ENCODE data around the gene SESN1. TPM values are rescaled to one million over a fixed set of nuclear protein-coding genes. Genes with fewer than 3 reads are reported as not detected.

The SESN1 gene
- total RNA-seq, 1 donor from 2014 or later = 40.8 TPM

DNA sequence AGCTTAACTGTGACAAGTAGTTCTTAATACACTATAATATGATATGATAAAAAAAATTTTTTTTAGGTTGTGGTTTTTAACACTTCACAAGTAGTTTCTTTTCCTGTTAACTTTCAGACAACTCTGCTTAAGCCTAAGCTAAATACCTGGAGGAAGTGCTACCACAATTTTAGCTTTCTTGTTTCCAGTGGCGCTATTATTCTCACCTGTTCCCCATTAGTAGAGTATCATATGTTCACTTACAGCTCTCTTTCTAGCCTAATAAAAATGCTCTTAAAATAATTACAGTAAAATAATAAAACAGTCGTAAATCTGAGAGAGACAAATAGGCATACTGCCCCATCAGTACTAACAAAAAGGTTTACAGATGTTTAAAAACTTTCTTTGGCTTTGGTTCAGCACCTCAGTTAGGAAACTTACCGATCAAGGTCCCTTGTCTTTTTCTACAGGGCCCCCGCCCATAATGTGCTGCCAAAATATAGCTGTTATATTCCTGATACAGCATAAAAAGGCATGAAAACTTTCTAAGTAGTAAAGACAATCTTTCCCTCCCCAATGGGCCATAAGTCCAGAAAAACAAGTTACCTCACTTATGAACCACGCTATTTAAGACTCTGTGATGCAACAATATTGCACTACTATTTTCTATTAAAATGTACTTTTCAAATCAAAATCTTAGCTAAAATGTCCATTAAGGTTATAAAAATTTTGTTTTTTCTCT, 57.9 kb downstream of the SESN1 start:
- Histone ChIP-seq H3K27ac (no peak overlapping the region), H3K9me3 (ENCODE audit: low read depth) (no peaks in the 10 kb centered on the region), H2AFZ (replicated peaks) (no peak overlapping the region), H3K9ac (no peak overlapping the region), H3K79me2 (ENCODE audit: low read depth) (no peaks in the 10 kb centered on the region), H3K36me3 (no peaks in the 10 kb centered on the region), H4K20me1 (ENCODE audit: low read depth) (no peaks in the 10 kb centered on the region), H3K4me3 (no peak overlapping the region), H3F3A (ENCODE audit: low read depth) (no peaks in the 10 kb centered on the region), H3K27me3 (no peaks in the 10 kb centered on the region), H3K4me1 (no peaks in the 10 kb centered on the region), H3K4me2 (no peak overlapping the region)
- TF ChIP-seq EZH2phosphoT487 (IDR thresholded peaks at IDR 0.05) (no peak), EZH2 (IDR thresholded peaks at IDR 0.05) (no peak)
- TF ChIP-seq, protein P1, sequence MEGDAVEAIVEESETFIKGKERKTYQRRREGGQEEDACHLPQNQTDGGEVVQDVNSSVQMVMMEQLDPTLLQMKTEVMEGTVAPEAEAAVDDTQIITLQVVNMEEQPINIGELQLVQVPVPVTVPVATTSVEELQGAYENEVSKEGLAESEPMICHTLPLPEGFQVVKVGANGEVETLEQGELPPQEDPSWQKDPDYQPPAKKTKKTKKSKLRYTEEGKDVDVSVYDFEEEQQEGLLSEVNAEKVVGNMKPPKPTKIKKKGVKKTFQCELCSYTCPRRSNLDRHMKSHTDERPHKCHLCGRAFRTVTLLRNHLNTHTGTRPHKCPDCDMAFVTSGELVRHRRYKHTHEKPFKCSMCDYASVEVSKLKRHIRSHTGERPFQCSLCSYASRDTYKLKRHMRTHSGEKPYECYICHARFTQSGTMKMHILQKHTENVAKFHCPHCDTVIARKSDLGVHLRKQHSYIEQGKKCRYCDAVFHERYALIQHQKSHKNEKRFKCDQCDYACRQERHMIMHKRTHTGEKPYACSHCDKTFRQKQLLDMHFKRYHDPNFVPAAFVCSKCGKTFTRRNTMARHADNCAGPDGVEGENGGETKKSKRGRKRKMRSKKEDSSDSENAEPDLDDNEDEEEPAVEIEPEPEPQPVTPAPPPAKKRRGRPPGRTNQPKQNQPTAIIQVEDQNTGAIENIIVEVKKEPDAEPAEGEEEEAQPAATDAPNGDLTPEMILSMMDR (IDR thresholded peaks at IDR 0.05) = no peak
- no peaks in the 10 kb centered on the region for H3K27me3 Mint-ChIP-seq (ENCODE audit: insufficient read depth, low read depth)
- no peaks in the 10 kb centered on the region for H3K36me3 Mint-ChIP-seq
- H3K9me3 Mint-ChIP-seq = no peaks in the 10 kb centered on the region
- DNase-seq (ENCODE audit: low spot score) = no peak
- no peaks in the 10 kb centered on the region for H3K4me1 Mint-ChIP-seq
- no peak overlapping the region for H3K27ac Mint-ChIP-seq
- no peak overlapping the region for H3K4me3 Mint-ChIP-seq

- H4K20me1 ChIP-seq (ENCODE audit: low read depth) = no peaks in the 10 kb centered on the region
- no peak overlapping the region for H3K9ac ChIP-seq
- no peak overlapping the region for H3K4me3 Mint-ChIP-seq
- H3K27me3 Mint-ChIP-seq (ENCODE audit: insufficient read depth, low read depth) = no peaks in the 10 kb centered on the region
- H3K4me1 ChIP-seq = no peaks in the 10 kb centered on the region
- no peaks in the 10 kb centered on the region for H3K9me3 ChIP-seq (ENCODE audit: low read depth)
- no peaks in the 10 kb centered on the region for H3K9me3 Mint-ChIP-seq
- no peaks in the 10 kb centered on the region for H3K36me3 Mint-ChIP-seq
- no peaks in the 10 kb centered on the region for H3K27me3 ChIP-seq
- H3K27ac ChIP-seq = no peak overlapping the region
- no peak overlapping the region for H3K4me2 ChIP-seq
- H3F3A ChIP-seq (ENCODE audit: low read depth) = no peaks in the 10 kb centered on the region
- H2AFZ ChIP-seq (replicated peaks) = no peak overlapping the region
- H3K79me2 ChIP-seq (ENCODE audit: low read depth) = no peaks in the 10 kb centered on the region
- no peaks in the 10 kb centered on the region for H3K4me1 Mint-ChIP-seq
- no peaks in the 10 kb centered on the region for H3K36me3 ChIP-seq
- H3K27ac Mint-ChIP-seq = no peak overlapping the region
- DNase-seq (ENCODE audit: low spot score) = no peak
- H3K4me3 ChIP-seq = no peak overlapping the region
- TF ChIP-seq EZH2phosphoT487 (IDR thresholded peaks at IDR 0.05) (no peak), EZH2 (IDR thresholded peaks at IDR 0.05) (no peak)
- TF ChIP-seq, protein P1 (IDR thresholded peaks at IDR 0.05) = no peak
These were observed 60.1 kb downstream of the SESN1 start for GRCh38 chr6:109034526-109034925.

GRCh38 chr6:109033655-109034054, 61.0 kb downstream of the SESN1 start:
- Mint-ChIP-seq H3K36me3 (no peaks in the 10 kb centered on the region), H3K4me3 (no peak overlapping the region), H3K27ac (no peak overlapping the region), H3K27me3 (ENCODE audit: insufficient read depth, low read depth) (no peaks in the 10 kb centered on the region), H3K9me3 (no peaks in the 10 kb centered on the region), H3K4me1 (no peaks in the 10 kb centered on the region)
- no peak overlapping the region for H3K27ac ChIP-seq
- H3K4me1 ChIP-seq = no peaks in the 10 kb centered on the region
- H4K20me1 ChIP-seq (ENCODE audit: low read depth) = no peaks in the 10 kb centered on the region
- H3K4me3 ChIP-seq = no peak overlapping the region
- H3K9me3 ChIP-seq (ENCODE audit: low read depth) = no peaks in the 10 kb centered on the region
- H3K27me3 ChIP-seq = no peaks in the 10 kb centered on the region
- no peak overlapping the region for H3K9ac ChIP-seq
- no peaks in the 10 kb centered on the region for H3K79me2 ChIP-seq (ENCODE audit: low read depth)
- H3K36me3 ChIP-seq = no peaks in the 10 kb centered on the region
- DNase-seq (ENCODE audit: low spot score) = no peak
- H3F3A ChIP-seq (ENCODE audit: low read depth) = no peaks in the 10 kb centered on the region
- TF ChIP-seq EZH2 (IDR thresholded peaks at IDR 0.05) (no peak), EZH2phosphoT487 (IDR thresholded peaks at IDR 0.05) (no peak)
- TF ChIP-seq, protein P1 (IDR thresholded peaks at IDR 0.05) = no peak
- H2AFZ ChIP-seq (replicated peaks) = no peak overlapping the region
- no peak overlapping the region for H3K4me2 ChIP-seq

Data from neural progenitor cell (in vitro differentiated cells).